Activated CD4-positive, CD25-positive, alpha-beta regulatory T cell (primary cell): Measurements from ENCODE around the gene SMU1.
"Not testable (repeated sequence)": the region's sequence is repeated elsewhere in the genome, so short reads cannot be mapped to it uniquely, and the experiment has no call there.

Experiments used
- DNase-seq, 4 experiments: peaks; one replicate each; lab custom pipeline; 2025; lab: John Stamatoyannopoulos, UW

The SMU1 gene

GRCh38 chr9:33013962-33014664 is 62.4 kb downstream of the SMU1 start:
- DNase-seq: no peak

- no peak for DNase-seq
Measured at GRCh38 chr9:33012328-33013069, 64.0 kb downstream of the SMU1 start.

GRCh38 chr9:33011831-33012230 is 64.6 kb downstream of the SMU1 start:
- DNase-seq: no peak

DNA sequence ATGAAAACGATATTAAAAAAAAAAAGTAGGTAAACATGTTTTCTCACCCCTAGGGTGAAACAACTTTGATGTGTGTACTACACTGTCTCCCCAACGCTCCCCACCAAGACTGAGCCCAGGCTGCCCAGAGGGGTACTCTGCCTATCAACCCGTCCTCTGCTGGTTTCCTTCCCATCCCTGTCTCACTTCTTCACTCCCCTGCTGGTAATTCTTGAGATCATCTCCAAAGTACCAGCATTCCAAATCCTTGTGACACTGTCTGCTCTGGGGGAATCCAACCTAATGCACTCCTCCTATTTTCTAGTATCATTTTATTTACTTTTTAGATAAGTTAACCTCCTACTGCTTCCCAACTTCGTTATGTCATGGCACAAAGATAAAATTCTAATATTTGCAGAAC is 68.7 kb downstream of the SMU1 start:
- DNase-seq: no peak

DNA sequence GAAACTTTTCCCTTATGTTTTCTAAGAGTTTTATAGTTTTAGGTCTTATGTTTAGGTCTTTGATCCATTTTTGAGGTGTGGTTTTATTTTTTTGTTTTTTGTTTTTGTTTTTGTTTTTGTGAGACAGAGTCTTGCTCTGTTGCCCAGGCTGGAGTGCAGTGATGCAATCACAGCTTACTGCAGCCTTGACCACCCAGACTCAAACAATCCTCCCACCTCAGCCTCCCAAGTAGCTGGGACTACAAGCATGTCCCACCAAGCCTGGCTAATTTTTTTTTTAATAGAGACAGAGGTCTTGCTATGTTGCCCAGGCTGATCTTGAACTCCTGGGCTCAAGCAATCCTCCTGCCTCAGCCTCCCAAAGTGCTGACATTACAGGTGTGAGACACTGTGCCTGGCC is 71.1 kb downstream of the SMU1 start:
- not testable (repeated sequence) for DNase-seq

DNA sequence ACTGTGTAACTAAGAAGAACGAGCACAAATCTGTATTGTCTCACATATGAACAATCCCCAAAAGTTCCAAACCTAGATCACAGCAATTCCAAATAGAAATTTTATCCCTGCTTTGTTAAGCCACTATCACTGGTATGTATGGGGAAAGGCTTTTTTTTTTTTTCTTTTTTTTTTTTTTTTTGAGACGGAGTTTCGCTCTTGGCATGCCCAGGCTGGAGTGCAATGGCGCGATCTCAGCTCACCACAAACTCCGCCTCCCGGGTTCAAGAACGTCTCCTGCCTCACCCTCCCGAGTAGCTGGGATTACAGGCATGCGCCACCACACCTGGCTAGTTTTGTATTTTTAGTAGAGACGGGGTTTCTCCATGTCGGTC is 75.8 kb downstream of the SMU1 start:
- not testable (repeated sequence) for DNase-seq

DNA sequence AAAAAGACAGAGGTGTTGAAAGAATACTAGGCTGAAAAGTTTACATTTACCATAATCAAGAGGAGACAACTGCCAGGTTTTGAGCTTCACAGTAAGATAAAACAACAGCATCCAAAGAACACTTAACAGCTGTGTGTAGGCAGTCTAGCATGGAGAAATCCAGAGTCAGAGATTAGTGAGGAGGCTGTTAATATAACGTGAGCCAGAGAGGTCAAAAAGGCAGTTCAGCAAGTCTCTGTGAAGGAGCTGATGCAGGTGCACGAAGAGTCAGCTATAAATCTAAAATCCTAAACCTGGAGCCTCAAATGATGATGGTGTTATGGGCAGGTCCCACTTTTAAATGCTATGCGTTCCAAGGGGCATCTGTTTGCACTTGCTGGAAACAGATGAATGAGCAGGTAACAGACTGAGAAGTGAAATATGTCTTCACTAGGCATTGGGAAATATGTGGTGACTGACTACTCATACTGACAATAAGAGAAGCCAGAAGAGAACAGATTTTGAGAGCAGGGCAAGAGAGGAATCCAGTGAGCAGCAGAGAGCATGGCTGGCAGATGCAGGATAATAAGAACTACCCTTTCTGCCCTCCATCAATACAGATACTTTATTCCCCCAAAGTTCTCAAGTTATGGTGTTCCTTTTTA is 83.8 kb downstream of the SMU1 start:
- DNase-seq: no peak

DNA sequence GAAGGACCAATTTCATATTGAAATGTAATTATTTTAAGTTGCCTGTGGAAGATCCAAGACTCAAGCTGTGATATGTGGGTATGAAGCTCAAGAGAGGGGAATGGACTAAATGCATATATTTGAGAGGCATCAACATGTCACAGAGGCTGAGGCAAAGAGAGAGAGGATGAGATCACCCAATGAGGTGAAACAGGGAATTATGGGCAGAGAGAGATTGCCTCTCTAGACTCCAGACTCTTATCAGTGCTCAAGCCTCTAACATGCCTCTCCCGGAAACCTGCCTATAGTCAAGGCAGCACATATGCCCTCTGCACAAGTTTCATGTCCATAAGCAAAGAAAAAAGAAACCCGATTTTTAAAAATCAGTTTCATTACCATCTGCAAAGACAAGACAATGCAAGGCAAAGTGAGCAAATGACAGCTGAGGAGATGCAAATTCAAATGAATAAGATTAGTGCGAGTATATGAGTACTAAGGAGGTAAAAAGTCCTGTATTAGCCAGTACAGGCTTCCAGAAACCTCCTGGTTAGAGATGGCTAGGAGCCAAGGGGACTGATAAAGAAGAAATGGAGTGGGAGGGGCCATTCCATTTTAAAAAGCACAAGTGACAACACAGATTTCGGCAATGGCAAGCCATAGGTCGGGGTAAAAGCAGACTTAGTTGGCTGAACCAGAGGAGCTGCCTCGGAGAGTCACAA is 84.4 kb downstream of the SMU1 start:
- DNase-seq: no peak
